Thyroid gland (tissue), 4 donors: ENCODE results near the gene HSFX4. TPM values are rescaled to one million over a fixed set of nuclear protein-coding genes. Genes with fewer than 3 reads are reported as not detected.
A peak's percentile ranks its signal among the peaks of the same experiment; 100 is the strongest.
"Not testable (repeated sequence)": the region's sequence is repeated elsewhere in the genome, so short reads cannot be mapped to it uniquely, and the experiment has no call there.

Experiments
- DNase-seq, 2 donors: peaks; one replicate each; pipeline ENCODE4 v3.0.0-alpha.2; 2019
- H3K27ac ChIP-seq, 3 donors: fragments of 200-600 bp; sonication (generic); 1 replicate in 2 of 3; 2 replicates in 1 of 3; pipeline ENCODE4 v1.5.1; 2016 to 2019; ENCODE audit warnings: mild to moderate bottlenecking in 1 of 3, moderate library complexity in 1 of 3
- H3K27me3 ChIP-seq: fragments of 200-600 bp; sonication (generic); one replicate; pipeline ENCODE4 v1.5.1; 2019
- H3K36me3 ChIP-seq, 2 donors: fragments of 200-600 bp; sonication (generic); one replicate each; pipeline ENCODE4 v1.5.1; 2016 to 2019
- H3K4me1 ChIP-seq, 2 donors: fragments of 200-600 bp; sonication (generic); one replicate each; pipeline ENCODE4 v1.5.1; 2017 to 2019
- H3K4me3 ChIP-seq, 3 donors: fragments of 200-600 bp; sonication (generic); replicated peaks in 1 of 3; 1 replicate in 2 of 3; 2 replicates in 1 of 3; pipeline ENCODE4 v1.5.1; 2016; ENCODE audit warnings: mild to moderate bottlenecking in 1 of 3
- H3K9me3 ChIP-seq: fragments of 200-600 bp; sonication (generic); one replicate; pipeline ENCODE4 v1.5.1; 2017
- CTCF ChIP-seq, 6 experiments: fragments of 200-600 bp in 3 of 6; fragments of 450-650 bp in 3 of 6; sonication (generic) in 3 of 6; IDR thresholded peaks; one replicate each; pipeline ENCODE4 v1.5.1; 2016 to 2019; ENCODE audit warnings: antibody characterized with exemption in 6 of 6, mild to moderate bottlenecking in 2 of 6, inconsistent platforms in 1 of 6, moderate library complexity in 1 of 6
- POLR2A ChIP-seq, 2 donors: fragments of 450-650 bp; IDR thresholded peaks; one replicate each; pipeline ENCODE4 v1.6.1; 2017; ENCODE audit warnings: antibody characterized with exemption in 2 of 2, mild to moderate bottlenecking in 2 of 2, moderate library complexity in 1 of 2
- WGBS, 2 donors: methylation state at CpG; one replicate each; pipeline ENCODE4 v1.1.5; 2017; 5-methylcytosine and 5-hydroxymethylcytosine counted together
- intact Hi-C: fragments of 100-400 bp; cut with DNase I; formaldehyde crosslinking; loops from one replicate; pipeline ENCODE4 v1.15.1; 2023
- total RNA-seq, 4 donors: library from RNA; depleted of rRNA; stranded (reverse); fragments of >200 nt; gene quantifications; one replicate each; pipeline ENCODE4 v1.2.3, GENCODE V29; 2016

Gene HSFX4
- total RNA-seq, 4 donors from 2014 or later = not detected

- DNase-seq, H3K9me3 ChIP-seq, H3K36me3 ChIP-seq, H3K4me3 ChIP-seq, H3K27me3 ChIP-seq, intact Hi-C loops, H3K4me1 ChIP-seq: not testable (repeated sequence)
- WGBS, 2 donors = 5% methylated on average over 9 of the region's 11 CpGs; no CpG with 5 or more reads in 1 of the 2 donors
- H3K27ac ChIP-seq = peak overlapping the region in 1 of 3 donors; percentile 91
- peak in 5 of 6 experiments; percentile 17 to 65 (median 54) for TF ChIP-seq CTCF (IDR thresholded peaks at IDR 0.05)
Observed at GRCh38 chrX:149940674-149941024, 11.3 kb downstream of the HSFX4 start.

- 87 to 93% methylated on average over 10 to 11 of the region's 11 CpGs for WGBS, 2 donors
- not testable (repeated sequence) for H3K27me3 ChIP-seq
Observed at GRCh38 chrX:149945087-149945670, 15.8 kb downstream of the HSFX4 start.

GRCh38 chrX:149945820-149946219 is 16.4 kb downstream of the HSFX4 start:
- H3K9me3 ChIP-seq, H3K4me3 ChIP-seq, intact Hi-C loops, DNase-seq, H3K4me1 ChIP-seq, H3K27ac ChIP-seq, H3K27me3 ChIP-seq, H3K36me3 ChIP-seq: not testable (repeated sequence)
- WGBS, 2 donors = 83% methylated on average over 2 of the region's 9 CpGs; no CpG with 5 or more reads in 1 of the 2 donors

More at GRCh38 chrX:149945087-149945670, 15.8 kb downstream of the HSFX4 start:
- H3K9me3 ChIP-seq, H3K36me3 ChIP-seq, DNase-seq, H3K27ac ChIP-seq, intact Hi-C loops, H3K4me3 ChIP-seq, H3K4me1 ChIP-seq: not testable (repeated sequence)

DNA sequence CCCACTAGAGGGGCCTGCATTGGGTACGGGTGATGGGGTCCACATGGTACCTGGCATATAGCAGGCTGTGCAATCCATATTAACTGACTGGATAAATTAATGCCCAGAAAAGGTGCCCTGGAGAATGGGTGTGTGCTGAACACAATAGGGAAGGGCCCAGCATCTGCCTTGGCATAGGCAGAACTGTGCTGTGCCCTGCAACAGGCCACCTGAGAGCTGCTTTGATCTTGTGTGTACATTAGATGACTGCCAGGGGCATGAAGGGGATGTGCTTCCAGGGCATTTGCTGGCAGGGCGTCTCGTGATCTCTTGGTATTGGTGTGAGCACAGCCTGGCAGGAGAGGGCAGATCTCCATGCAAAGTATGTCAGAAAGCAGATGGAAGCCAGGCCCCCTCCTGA is 17.6 kb downstream of the HSFX4 start:
- WGBS, 2 donors = no CpG with 5 or more reads among the region's 3 CpGs
- H3K36me3 ChIP-seq, intact Hi-C loops, H3K9me3 ChIP-seq, H3K27ac ChIP-seq, DNase-seq, H3K27me3 ChIP-seq, H3K4me3 ChIP-seq, H3K4me1 ChIP-seq: not testable (repeated sequence)

- intact Hi-C loops = no loop called here
- no peaks in the 10 kb centered on the region for H3K36me3 ChIP-seq
- TF ChIP-seq POLR2A (IDR thresholded peaks at IDR 0.05) = no peak
- peak in 1 of 6 experiments; percentile 29 for TF ChIP-seq CTCF (IDR thresholded peaks at IDR 0.05)
- no peak overlapping the region for H3K4me3 ChIP-seq
- peak; percentile 32 to 48 for DNase-seq
- peaks cover 0 to 4% of the 10 kb centered on the region in 2 donors for H3K4me1 ChIP-seq
- H3K27ac ChIP-seq = peak overlapping the region; percentile 46 to 53 (median 48)
- H3K27me3 ChIP-seq = no peaks in the 10 kb centered on the region
- H3K9me3 ChIP-seq = no peaks in the 10 kb centered on the region
- 33 to 63% methylated on average over 2 of the region's 3 CpGs for WGBS, 2 donors
Observed at GRCh38 chrX:149948016-149948415, 18.6 kb downstream of the HSFX4 start.

DNA sequence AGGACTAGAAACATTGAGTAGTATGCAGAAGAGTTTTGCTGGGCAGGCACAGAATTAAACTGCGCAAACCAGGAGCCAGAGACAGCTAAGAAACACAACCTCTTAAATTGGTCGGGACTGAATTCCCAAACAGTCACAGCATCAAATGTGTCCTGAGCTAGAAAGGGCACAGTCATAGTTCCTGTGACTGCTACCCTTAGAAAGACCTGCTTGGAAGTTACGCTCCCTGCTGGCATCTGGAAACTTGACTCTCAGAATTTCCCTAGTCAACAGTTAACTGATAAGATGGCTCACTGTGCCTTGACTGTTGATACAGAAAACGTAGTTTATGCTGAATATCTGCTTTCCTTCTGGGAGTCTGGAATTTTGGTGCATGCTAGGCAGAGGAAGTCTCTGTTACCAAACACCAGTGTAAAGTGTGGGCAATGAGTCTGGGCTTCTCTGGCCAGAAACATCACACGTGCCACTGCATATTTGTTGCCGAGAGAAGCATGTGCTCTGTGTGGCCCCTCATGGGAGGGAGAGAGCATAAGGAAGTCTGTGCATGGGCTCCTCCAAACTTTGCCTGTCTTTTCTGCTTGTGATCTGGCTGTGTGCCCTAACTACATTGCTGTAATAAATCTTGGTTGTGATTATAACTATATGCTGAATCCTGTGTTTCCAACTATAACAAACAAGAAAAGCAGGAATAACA is 20.5 kb downstream of the HSFX4 start:
- peaks cover 0 to 4% of the 10 kb centered on the region in 2 donors for H3K4me1 ChIP-seq
- no peaks in the 10 kb centered on the region for H3K27me3 ChIP-seq
- no peaks in the 10 kb centered on the region for H3K36me3 ChIP-seq
- WGBS, 2 donors = 74 to 79% methylated on average over 5 of the region's 6 CpGs
- H3K9me3 ChIP-seq = no peaks in the 10 kb centered on the region
- TF ChIP-seq CTCF (IDR thresholded peaks at IDR 0.05) = no peak
- no peak for TF ChIP-seq POLR2A (IDR thresholded peaks at IDR 0.05)
- no peak overlapping the region for H3K4me3 ChIP-seq
- intact Hi-C loops = no loop called here
- H3K27ac ChIP-seq = peak overlapping the region in 1 of 3 donors; percentile 20
- DNase-seq = no peak
